ENCODE measurements around the gene MOCOS.

GRCh38 chr18:36200354-36200771, 13.1 kb downstream of the MOCOS start:
- TF ChIP-seq CTCF (IDR thresholded peaks at IDR 0.05 in 2 of 3, conservative IDR thresholded peaks at IDR 0.05 in 1 of 3; ENCODE audit: borderline replicate concordance in 1 of 3, insufficient read depth in 1 of 3, low read depth in 2 of 3, low read length in 2 of 3): no peak
- TF ChIP-seq, protein P1, sequence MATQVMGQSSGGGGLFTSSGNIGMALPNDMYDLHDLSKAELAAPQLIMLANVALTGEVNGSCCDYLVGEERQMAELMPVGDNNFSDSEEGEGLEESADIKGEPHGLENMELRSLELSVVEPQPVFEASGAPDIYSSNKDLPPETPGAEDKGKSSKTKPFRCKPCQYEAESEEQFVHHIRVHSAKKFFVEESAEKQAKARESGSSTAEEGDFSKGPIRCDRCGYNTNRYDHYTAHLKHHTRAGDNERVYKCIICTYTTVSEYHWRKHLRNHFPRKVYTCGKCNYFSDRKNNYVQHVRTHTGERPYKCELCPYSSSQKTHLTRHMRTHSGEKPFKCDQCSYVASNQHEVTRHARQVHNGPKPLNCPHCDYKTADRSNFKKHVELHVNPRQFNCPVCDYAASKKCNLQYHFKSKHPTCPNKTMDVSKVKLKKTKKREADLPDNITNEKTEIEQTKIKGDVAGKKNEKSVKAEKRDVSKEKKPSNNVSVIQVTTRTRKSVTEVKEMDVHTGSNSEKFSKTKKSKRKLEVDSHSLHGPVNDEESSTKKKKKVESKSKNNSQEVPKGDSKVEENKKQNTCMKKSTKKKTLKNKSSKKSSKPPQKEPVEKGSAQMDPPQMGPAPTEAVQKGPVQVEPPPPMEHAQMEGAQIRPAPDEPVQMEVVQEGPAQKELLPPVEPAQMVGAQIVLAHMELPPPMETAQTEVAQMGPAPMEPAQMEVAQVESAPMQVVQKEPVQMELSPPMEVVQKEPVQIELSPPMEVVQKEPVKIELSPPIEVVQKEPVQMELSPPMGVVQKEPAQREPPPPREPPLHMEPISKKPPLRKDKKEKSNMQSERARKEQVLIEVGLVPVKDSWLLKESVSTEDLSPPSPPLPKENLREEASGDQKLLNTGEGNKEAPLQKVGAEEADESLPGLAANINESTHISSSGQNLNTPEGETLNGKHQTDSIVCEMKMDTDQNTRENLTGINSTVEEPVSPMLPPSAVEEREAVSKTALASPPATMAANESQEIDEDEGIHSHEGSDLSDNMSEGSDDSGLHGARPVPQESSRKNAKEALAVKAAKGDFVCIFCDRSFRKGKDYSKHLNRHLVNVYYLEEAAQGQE (IDR thresholded peaks at IDR 0.05; ENCODE audit: low read depth): no peak
- no peak for TF ChIP-seq EGR1 (IDR thresholded peaks at IDR 0.05; ENCODE audit: low read depth)
- TF ChIP-seq SIN3A (IDR thresholded peaks at IDR 0.05; ENCODE audit: low read depth): no peak
